22Rv1 (cell line): ENCODE results near the gene SVIP.

ENCODE experiments used
- H3K27ac ChIP-seq: fragments of 450-650 bp; 2 replicates; pipeline ENCODE4 v1.5.1; 2017
- ZFX ChIP-seq: fragments of 450-650 bp; IDR thresholded peaks from 2 replicates; pipeline ENCODE4 v1.6.1; 2017; ENCODE audit warnings: antibody characterized with exemption, borderline replicate concordance
- TF ChIP-seq, protein P1 (sequence below): fragments of 450-650 bp; IDR thresholded peaks from 2 replicates; pipeline ENCODE4 v1.5.1; 2017; ENCODE audit warnings: mild to moderate bottlenecking

SVIP gene

DNA sequence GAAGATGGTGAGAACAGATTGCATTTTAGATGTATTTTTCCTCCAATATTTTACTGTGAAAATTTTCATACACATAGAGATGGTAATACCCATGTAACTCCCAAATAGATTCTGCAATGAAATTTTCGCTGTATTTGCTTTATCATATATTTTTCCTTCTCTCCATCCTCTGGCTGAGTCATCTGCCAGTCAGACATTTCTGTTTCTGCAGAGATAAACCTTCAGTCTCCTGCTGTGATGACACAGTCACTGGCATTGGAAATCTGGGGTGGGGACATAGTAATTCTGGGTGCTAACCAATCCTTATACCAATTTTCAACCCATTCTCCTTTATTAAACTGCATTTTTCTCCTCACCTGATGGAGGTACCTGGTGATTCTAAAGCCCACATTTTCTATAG, 33.7 kb downstream of the SVIP start:
- H3K27ac ChIP-seq, result no peak overlapping the region
- TF ChIP-seq, protein P1, sequence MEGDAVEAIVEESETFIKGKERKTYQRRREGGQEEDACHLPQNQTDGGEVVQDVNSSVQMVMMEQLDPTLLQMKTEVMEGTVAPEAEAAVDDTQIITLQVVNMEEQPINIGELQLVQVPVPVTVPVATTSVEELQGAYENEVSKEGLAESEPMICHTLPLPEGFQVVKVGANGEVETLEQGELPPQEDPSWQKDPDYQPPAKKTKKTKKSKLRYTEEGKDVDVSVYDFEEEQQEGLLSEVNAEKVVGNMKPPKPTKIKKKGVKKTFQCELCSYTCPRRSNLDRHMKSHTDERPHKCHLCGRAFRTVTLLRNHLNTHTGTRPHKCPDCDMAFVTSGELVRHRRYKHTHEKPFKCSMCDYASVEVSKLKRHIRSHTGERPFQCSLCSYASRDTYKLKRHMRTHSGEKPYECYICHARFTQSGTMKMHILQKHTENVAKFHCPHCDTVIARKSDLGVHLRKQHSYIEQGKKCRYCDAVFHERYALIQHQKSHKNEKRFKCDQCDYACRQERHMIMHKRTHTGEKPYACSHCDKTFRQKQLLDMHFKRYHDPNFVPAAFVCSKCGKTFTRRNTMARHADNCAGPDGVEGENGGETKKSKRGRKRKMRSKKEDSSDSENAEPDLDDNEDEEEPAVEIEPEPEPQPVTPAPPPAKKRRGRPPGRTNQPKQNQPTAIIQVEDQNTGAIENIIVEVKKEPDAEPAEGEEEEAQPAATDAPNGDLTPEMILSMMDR, result no peak
- no peak for TF ChIP-seq ZFX

DNA sequence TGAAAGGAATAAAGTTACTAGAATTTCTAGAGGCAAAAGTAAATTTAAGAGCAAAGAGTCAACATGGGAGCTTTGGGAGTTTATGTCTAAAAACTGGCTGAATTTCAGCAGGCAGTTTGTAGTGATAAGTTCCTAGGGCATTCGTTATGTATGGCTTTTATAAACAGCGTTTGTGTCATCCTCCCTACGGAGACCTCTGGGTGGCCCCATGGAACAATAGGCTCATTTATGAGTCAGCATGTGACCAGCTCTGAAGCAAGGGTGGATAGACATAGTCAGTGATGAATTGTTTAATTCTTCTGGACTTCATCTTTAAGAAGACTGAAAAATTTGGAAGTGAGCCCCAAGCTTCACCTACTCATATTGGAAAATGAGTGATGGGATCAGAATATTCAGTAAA, 37.1 kb downstream of the SVIP start:
- no peak for TF ChIP-seq ZFX
- TF ChIP-seq, protein P1, result no peak
- no peak overlapping the region for H3K27ac ChIP-seq

DNA sequence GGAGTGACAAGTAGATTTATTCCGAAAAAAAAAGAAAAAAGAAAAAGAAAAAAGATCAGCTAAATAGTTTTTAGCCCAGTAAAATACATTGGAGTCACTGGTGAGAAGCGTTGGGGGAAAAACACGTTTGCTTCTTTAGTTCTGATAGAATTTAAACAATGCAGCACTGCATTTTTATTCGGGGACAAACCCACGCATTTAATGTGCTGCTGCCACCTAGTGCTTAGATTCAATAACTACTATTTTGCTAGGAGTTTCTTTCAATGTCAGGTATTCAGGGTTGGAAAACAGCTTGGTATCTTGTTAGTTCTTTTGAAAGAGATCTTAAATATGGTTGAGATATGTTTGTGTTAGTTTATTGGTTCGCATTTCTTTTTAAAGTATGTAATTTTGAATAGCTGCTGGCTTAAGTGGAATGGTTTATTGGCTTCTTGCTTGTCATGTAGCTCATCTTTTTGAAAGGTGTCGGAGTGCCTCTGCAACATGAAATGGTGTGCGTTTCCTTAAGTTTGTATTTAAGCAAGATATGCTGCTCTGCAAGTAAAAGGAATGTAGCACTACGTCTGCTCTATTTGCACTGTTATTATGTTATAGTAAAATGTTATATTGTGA, 41.9 kb downstream of the SVIP start:
- H3K27ac ChIP-seq, result no peak overlapping the region
- TF ChIP-seq, protein P1, result peak; percentile 90
- TF ChIP-seq ZFX, result no peak

DNA sequence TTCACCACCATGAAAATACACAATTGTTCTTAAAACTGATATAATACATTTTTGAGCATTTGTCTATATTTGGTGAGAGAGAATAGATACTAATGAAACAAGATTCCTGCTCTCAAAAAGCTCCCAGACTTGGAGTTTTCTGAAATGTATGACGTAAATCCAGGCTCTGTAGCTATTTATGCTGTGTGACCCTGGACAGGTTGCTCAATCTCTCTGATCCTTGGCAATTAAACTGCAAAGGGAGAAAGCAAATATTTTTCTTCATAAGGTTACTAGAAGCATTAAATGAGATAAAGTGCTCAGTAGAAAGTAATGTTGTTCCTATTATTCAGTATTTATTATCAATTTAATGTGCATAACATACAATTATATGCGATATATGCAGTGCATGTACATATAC, 42.5 kb downstream of the SVIP start:
- TF ChIP-seq, protein P1, result no peak
- H3K27ac ChIP-seq, result no peak overlapping the region

DNA sequence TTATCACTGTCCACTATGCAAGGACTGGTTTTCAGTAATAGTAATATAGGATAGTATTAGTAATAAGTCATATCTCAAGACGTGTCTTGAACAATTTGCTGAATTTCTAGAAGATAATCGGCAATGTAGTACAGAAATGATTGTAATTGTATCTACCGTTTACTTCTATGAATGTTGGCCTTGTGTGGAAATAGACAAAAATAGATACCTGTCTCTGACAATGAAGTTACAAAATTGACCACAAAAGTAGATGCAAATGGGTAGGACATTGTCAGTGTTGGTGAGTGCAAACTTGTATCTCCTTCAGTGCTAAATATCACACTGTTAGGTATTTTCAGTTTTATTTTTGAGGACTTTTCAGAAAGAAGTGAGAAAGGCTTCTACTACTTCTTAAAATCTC, 43.1 kb downstream of the SVIP start:
- H3K27ac ChIP-seq, result no peak overlapping the region
- TF ChIP-seq, protein P1, result no peak
- no peak for TF ChIP-seq ZFX

DNA sequence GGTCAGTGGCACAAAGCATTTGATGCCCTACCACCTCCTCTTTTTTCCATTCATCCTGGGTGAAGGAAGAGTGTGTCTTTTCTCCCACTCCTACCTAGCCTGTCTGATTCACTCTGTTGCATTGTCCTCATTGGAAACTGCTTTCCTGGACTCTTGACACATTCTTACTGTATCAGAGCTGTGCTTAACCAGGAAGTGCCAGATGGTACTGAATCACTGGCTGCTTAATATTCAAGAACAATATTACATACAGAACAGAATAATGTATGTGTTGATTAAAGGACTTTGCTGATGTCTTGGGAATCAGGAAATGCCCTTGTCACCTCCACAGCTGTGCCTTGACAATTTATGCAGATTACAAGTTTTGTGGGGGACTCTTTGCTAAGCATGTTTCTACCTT, 44.4 kb downstream of the SVIP start:
- TF ChIP-seq, protein P1, result no peak
- no peak for TF ChIP-seq ZFX
- H3K27ac ChIP-seq, result no peak overlapping the region

DNA sequence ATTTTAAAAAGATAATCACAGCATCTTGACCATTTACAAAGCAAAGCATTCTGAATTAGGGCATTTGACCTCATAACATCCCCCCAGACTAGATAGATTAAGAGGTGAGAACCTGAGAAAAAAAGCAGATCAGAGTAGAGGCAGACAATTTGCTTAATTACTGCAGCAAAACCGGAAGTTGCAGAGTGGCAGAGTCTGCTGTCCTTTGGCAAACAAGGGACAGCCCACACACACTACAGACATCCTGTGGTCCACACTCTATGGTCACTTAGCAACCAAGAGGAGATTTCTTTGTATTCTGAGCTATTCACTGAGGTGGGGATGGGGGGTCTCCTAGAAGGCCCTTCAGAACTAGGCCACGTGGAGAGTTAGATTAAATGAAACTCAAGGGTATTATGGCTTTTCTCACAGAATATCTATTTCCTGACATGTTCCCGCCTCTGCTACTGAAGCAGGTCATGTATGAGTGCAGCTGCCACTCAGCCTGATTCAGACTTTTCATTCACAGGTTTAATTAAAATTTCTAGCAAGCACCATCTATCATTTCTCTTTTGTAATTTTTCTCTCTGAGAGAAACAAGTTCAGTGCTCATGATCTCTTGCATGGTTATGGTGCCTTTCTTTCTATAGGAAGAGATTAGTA, 48.5 kb downstream of the SVIP start:
- TF ChIP-seq, protein P1, result no peak
- TF ChIP-seq ZFX, result no peak
- no peak overlapping the region for H3K27ac ChIP-seq
